GM19463 (cell line): ENCODE measurements around the gene RMI2.

Source experiments
- ATAC-seq: cut with Tn5 transposase; IDR thresholded peaks from one replicate; pipeline ENCODE4 v1.9.1; 2021; ENCODE audit warnings: mild to moderate bottlenecking, moderate library complexity; ENCODE audit not compliant: unreplicated experiment

Gene RMI2

DNA sequence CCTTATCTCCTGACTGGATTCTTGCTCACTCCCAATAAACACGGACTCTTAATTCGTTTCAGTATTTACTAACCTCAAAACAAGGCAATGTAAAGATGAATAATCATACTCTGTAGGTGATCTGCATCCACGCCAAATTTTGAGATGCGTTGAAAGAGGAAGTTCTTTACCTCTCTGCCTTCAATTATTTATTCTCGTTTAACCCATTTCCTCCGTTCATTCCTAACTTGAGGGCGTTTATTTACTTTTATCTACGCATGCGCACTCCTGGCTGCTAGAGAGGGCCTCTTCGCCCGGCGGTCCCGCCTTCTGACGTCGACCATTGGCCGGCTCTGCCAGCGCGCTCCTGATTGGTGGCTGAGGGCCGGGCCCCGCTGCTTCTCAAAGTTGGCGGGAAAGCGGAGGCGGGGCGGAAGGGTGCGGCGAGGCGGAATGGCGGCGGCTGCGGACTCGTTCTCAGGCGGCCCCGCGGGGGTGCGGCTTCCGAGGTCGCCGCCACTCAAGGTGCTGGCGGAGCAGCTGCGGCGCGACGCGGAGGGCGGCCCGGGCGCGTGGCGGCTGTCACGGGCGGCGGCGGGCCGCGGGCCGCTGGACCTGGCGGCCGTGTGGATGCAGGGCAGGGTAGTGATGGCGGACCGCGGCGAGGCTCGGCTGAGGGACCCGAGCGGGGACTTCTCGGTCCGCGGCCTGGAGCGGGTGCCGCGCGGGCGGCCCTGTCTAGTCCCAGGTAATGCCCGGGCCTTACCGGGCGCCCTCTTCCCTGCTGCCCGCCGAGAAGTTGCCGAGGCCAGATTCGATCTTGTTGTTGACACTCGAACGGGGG, at the start of gene RMI2:
Gene RMI2 (plus strand): TSS at position 420 of the 823 bp plus-strand sequence. CDS start 13 bp downstream, at position 433.
- peak; percentile 100 for ATAC-seq

- no peak for ATAC-seq
Observed at GRCh38 chr16:11295672-11296071, 49.6 kb upstream of the RMI2 start.

DNA sequence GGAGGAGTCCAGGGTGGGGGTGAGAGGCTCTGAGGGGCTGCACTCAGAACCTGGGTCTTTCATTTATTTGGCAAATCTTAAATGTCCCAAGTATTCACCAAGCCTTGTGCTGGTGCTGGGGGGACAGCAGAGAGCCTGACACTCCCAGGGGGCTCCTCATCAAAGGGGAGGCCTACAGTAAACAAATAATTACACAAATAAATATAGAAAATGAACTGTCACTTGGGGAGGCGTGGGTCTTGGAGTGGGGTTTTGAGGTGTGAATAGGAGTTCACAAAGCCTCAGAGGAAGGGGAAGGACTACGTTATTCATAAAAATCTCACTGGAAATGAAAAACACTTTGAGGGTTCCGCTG, 48.9 kb upstream of the RMI2 start:
- no peak for ATAC-seq

DNA sequence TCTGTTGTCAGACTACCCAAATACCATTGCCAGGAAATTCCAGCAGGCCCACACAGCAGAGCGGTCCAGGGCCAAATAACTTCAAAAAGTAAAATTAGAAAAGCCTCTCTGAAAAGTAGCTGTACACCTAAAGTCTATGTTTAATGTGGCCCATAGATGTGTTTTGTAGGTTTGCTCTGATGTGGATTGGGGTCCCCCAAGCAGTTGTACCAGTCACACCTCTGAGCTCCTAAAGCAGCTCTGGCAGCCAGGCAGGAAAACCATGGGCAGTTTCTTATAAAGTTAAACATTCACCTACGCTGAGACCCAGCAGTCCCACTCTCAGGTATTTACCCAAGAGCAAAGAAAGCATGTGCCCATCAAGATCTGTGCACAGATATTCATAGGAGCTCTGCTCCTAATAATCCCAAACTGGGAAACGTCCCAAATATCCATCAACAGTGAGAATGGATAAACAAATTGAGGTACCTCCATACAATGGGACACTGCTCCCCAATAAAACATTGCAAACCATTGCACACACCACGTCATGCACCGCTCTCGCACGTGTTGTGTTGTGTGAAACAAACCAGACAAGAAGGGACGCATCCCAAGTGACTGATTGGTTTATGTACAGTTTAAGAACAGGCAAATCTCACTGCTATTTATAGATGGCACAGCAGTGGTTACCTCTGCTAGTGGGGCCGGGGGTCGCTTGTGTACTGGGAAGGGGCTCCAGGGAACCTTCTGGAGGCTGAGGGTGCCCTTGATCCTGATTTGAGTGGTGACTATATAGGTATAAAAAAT, 48.4 kb upstream of the RMI2 start:
- no peak for ATAC-seq

- peak; percentile 89 for ATAC-seq
Observed at GRCh38 chr16:11297492-11298142, 47.6 kb upstream of the RMI2 start.

GRCh38 chr16:11298143-11298900, 46.9 kb upstream of the RMI2 start:
- no peak for ATAC-seq

DNA sequence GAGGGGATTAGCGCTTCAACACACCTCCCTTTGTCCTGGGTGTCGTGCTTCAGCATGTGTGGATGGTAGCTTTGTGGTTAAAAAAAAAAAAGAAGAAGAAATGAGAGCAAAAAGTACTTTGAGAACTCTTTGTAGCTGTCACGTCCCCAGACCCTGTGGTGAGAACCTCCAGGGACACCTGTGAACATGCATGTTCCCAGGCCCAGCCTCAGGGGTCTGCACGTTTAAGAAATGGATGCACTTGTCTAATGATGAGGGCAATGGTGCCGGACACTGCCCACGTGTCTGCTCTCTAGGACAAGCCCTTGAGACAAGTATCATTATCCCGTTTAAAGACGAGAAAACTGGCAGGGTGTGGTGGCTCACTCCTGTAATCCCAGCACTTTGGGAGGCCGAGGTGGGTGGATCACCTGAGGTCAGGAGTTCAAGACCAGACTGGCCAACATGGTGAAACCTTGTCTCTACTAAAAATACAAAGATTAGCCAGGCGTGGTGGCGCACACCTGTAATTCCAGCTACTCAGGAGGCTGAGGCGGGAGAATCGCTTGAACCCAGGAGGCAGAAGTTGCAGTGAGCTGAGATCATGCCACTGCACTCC, 46.2 kb upstream of the RMI2 start:
- ATAC-seq, result peak; percentile 32

DNA sequence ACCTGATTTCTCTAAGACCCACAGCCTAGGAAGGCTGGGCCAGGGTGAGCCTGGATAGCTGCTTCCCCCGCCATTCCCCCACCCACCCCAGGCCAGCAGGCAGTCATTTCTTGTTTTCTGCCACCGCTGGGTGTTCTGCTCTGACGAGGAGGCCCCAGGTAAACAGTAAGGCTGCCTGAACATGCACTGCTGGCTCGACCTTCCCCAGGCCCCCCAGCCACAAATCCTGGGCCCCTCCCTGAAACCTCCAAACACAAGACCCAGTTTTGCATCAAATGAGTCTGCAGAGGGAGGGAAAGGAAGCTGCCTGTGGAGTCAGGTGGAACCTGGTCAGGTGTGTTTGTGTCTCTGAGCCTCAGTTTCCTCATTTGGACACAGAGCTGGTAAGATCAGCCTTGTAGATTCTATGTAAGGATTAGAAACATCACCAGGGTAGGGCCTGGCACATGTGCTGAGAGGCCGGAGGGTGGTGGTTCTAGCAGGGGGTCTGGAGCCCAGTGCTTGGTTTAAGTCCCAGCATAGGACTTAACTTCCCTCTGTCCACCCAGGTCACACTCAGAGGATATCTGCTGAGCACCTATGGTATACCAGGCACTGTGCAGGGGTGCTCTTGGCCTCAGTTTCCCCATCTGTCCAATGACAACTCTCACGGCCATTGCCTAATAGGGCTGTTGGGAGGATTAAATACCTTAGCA, 45.2 kb upstream of the RMI2 start:
- no peak for ATAC-seq

DNA sequence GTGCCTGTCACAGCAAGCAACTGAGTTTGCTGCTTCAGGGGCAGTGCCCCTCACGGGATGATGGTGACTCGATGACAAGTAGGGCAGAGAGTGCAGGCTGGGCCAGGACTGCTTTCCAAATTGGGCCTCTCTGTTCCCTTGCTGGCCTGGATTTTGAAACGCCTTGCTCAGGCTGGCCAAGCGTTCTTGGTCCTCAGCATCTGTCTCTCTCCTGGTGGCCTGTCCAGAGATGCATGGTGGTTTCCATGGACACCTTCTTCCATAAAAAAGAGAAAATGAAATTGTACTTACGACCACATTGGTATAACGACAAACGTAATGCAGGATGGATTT, 44.7 kb upstream of the RMI2 start:
- no peak for ATAC-seq

GRCh38 chr16:11301645-11302501, 43.4 kb upstream of the RMI2 start:
- ATAC-seq, result no peak

DNA sequence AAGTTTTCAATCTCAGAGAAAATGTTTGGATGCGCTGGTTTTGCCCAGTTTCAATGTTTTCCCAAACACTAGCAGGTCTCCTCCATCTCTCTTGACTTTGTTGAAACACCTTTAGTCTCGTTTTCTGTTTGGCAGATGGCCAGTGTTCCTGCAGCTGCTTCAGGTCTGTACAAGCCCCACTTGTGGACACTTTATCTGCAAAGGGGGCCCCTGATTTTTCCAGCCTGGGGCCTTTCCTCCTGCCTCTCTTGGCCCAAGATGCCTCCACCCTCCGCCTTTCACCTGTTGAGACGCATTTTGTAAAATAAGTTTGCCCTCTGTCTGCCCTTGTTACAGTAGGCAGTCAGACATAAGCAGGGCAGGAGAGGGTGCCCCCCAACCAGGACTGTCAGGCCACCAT, 42.3 kb upstream of the RMI2 start:
- ATAC-seq, result no peak

DNA sequence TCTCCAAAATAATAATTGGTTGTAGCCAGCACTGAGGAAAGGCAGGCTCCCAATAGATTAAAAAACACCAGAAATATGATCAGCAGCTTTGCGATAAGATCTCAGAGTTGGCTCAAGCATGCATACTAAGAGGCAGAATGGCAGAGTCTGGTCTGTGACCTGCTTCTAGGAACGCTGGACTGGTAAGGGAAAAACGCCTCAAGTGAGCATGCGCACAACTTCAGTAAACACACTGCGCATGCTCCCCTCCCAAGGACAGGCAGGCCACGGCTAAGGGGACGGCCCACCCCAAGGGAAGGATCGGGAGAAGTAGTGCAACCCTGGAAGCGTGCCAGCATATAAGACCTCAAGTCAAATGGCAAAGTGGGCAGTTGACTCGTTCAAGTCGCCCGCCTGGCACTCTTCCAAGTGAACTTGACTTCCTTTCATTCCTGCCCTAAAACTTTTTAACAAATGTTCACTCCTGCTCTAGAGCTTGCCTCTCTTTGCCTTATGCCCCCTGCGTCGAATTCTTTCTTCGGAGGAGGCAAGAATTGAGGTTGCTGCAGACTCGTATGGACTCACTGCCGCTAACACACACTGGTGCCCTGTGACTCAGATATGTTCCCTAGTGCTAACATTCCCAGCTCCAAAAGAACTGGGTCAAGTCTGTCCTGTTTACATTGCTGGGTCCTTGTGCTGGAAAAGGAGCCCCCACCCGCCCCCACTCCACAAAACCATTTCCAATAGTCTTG, 41.7 kb upstream of the RMI2 start:
- no peak for ATAC-seq

GRCh38 chr16:11306381-11306780, 38.9 kb upstream of the RMI2 start:
- no peak for ATAC-seq

DNA sequence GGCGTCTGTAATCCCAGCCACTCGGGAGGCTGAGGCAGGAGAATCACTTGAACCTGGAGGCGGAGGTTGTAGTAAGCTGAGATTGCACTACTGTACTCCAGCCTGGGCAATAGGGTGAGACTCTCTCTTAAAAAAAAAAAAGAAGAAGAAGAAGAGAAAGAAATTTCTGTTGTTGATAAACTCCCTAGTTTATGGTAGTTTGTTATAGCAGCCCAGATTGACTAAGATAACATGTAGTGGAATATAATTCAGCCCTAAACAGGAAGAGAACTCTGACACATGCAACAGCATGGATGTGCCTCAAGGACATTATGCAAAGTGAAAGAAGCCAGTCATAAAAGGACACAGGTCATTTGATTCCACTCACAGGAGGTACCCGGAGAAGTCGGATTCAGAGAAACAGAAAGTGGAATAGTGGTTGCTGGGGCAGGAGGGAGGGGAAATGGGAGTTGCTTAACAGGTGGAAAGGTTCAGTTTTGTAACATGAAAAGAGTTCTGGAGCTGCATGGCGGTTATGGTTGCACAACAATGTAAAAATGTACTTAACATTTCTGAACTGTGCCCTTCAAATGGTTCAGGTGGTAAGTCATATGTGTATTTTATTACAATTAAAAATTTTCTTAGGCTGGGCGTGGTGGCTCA, 38.1 kb upstream of the RMI2 start:
- ATAC-seq, result no peak

DNA sequence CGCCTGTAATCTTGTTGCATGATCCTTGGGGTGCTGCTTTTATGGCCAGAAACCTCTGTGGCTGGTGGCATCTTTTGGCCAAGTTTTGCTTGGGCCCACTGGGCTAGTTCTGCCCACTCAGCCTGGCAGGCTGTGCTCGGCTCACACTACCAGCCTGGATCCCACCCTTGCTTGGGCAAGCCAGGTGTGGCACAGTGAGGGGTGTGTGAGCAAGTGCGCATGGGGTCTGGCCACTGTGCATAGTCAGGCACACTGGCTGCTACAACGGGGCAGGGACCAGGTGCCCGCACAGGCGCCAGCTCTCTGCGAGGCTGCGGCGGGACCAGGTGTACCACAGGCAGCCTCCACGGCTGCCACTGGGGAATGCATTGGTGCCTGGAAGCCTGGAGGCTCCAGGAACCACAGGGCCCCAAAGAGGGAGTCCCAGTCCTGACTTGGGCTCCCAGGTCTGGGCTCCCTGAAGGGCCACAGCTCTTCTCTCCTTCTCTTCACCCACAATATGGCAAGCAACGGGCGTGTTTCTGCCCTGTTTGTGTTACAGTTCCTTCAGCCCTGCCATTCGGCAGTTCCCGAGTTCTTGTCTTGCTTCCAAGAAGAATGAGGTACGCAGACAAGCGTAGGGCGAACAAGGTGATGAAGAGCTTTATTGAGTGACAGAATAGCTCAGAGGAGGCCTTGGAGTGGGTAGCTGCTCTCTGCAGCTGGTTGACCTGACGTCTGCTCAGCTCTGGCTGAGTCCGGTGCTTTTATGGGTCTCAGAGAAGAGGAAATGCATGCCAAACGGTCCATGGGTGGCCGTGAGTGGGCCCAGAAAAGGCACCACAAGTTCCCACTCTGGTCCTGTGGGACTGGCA, 37.4 kb upstream of the RMI2 start:
- no peak for ATAC-seq

DNA sequence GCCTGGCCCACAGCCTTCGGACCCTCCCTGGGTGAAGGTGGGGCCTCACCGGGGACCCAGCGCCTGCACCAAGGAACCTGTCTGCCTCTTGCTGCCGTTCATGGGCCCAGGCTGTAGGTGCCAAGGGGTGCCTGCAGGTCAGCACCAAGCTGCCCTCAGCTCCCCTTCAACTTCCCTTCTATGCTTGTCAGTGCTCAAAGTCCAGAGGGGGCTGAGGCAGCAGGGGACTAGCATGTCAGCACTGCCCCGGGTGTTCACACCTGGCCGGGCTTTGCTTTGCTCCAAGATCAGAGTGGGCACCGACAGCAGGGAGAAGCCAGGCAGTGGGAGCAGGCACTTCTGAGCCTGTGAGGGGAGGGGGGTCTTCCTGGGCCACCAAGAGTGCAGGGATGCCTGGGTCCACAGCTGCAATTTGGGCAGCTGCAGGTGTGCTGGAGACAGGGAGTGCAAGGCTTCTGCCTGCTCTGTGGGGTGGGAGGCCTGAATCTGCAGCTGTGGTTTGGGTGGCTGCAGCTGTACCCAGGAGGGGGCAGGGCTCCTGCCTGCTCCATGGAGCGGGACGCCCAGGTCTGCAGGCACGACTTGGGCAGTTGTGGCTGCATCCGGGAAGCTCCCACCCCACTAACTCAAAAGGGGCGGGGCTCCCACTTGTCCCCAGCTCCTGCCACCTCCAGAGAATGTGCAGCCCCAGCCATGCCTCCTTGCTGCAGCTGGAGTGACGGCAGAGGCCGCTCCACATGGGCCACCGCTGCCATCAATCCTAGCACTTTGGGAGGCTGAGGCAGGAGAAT, 36.6 kb upstream of the RMI2 start:
- ATAC-seq, result no peak
